H9 (cell line): ENCODE measurements around the gene INPP5J. TPM values are rescaled to one million over a fixed set of nuclear protein-coding genes. Genes with fewer than 3 reads are reported as not detected.
A peak's percentile ranks its signal among the peaks of the same experiment; 100 is the strongest.

ENCODE experiments used
- DNase-seq: peaks from one replicate; pipeline ENCODE4 v3.0.0-alpha.2; 2017
- H2AFZ ChIP-seq: one replicate; pipeline ENCODE4 v1.6.1; 2013; ENCODE audit warnings: mild to moderate bottlenecking, low read length, control low read depth, moderate library complexity
- H2AK5ac ChIP-seq: 2 replicates; pipeline ENCODE4 v1.6.1; 2013; ENCODE audit warnings: low read length, control low read depth, mixed read lengths; ENCODE audit not compliant: insufficient read length
- H2BK120ac ChIP-seq: one replicate; pipeline ENCODE4 v1.6.1; 2013; ENCODE audit warnings: low read depth, mild to moderate bottlenecking, low read length, control low read depth, inconsistent platforms; ENCODE audit not compliant: poor library complexity, severe bottlenecking
- H2BK12ac ChIP-seq: 2 replicates; pipeline ENCODE4 v1.6.1; 2013; ENCODE audit warnings: low read length, control low read depth, mixed read lengths, low read depth; ENCODE audit not compliant: insufficient read length
- H2BK15ac ChIP-seq: 2 replicates; pipeline ENCODE4 v1.6.1; 2013; ENCODE audit warnings: low read depth, low read length, control low read depth
- H2BK20ac ChIP-seq: one replicate; pipeline ENCODE4 v1.6.1; 2013; ENCODE audit warnings: low read depth, mild to moderate bottlenecking, low read length, control low read depth, inconsistent platforms; ENCODE audit not compliant: poor library complexity, severe bottlenecking
- H2BK5ac ChIP-seq: 2 replicates; pipeline ENCODE4 v1.6.1; 2013; ENCODE audit warnings: low read length, control low read depth, mixed read lengths; ENCODE audit not compliant: insufficient read length
- H3K14ac ChIP-seq: 2 replicates; pipeline ENCODE4 v1.6.1; 2013; ENCODE audit warnings: low read length, control low read depth; ENCODE audit not compliant: insufficient read depth
- H3K18ac ChIP-seq: 2 replicates; pipeline ENCODE4 v1.6.1; 2013; ENCODE audit warnings: low read depth, mild to moderate bottlenecking, mixed read lengths, low read length, control low read depth; ENCODE audit not compliant: insufficient read length
- H3K23ac ChIP-seq: 2 replicates; pipeline ENCODE4 v1.6.1; 2013; ENCODE audit warnings: low read length, control low read depth, mixed read lengths, low read depth; ENCODE audit not compliant: insufficient read length
- H3K23me2 ChIP-seq: 2 replicates; pipeline ENCODE4 v1.6.1; 2013; ENCODE audit warnings: low read depth, mild to moderate bottlenecking, mixed read lengths, low read length, control low read depth; ENCODE audit not compliant: insufficient read length, poor library complexity, severe bottlenecking
- H3K27ac ChIP-seq: 2 replicates; pipeline ENCODE4 v1.5.1; 2013; ENCODE audit warnings: low read length, control low read depth, mixed read lengths, low read depth; ENCODE audit not compliant: insufficient read length
- H3K27me3 ChIP-seq: 2 replicates; pipeline ENCODE4 v1.6.1; 2013; ENCODE audit warnings: low read length, control low read depth, inconsistent platforms; ENCODE audit not compliant: insufficient read depth
- H3K4ac ChIP-seq: 2 replicates; pipeline ENCODE4 v1.6.1; 2013; ENCODE audit warnings: low read depth, mild to moderate bottlenecking, control low read depth, inconsistent platforms, low read length, moderate library complexity
- H3K4me1 ChIP-seq: 2 replicates; pipeline ENCODE4 v1.6.1; 2013; ENCODE audit warnings: low read length, control low read depth, inconsistent platforms; ENCODE audit not compliant: insufficient read depth
- H3K4me2 ChIP-seq: 2 replicates; pipeline ENCODE4 v1.6.1; 2013; ENCODE audit warnings: low read length, control low read depth, mixed read lengths; ENCODE audit not compliant: insufficient read length, insufficient read depth
- H3K56ac ChIP-seq: 2 replicates; pipeline ENCODE4 v1.6.1; 2013; ENCODE audit warnings: low read depth, mild to moderate bottlenecking, mixed read lengths, low read length, control low read depth; ENCODE audit not compliant: insufficient read length
- H3K79me1 ChIP-seq: 2 replicates; pipeline ENCODE4 v1.6.1; 2013; ENCODE audit warnings: low read depth, mild to moderate bottlenecking, moderate library complexity, low read length, control low read depth, inconsistent platforms; ENCODE audit not compliant: insufficient read depth, poor library complexity, severe bottlenecking
- H3K79me2 ChIP-seq: 2 replicates; pipeline ENCODE4 v1.6.1; 2013; ENCODE audit warnings: low read length, control low read depth, inconsistent platforms; ENCODE audit not compliant: insufficient read depth
- H3K9ac ChIP-seq: 2 replicates; pipeline ENCODE4 v1.6.1; 2013; ENCODE audit warnings: low read length, control low read depth, mixed read lengths; ENCODE audit not compliant: insufficient read length; ENCODE audit errors: extremely low read depth
- H3K9me3 ChIP-seq: one replicate; pipeline ENCODE4 v1.6.1; 2013; ENCODE audit warnings: low read depth, low read length, inconsistent platforms; ENCODE audit not compliant: control insufficient read depth
- H3T11ph ChIP-seq: one replicate; pipeline ENCODE4 v1.6.1; 2013; ENCODE audit warnings: mild to moderate bottlenecking, low read length, control low read depth, inconsistent platforms
- H4K20me1 ChIP-seq: one replicate; pipeline ENCODE4 v1.6.1; 2013; ENCODE audit not compliant: control insufficient read depth, insufficient read length, insufficient read depth
- H4K5ac ChIP-seq: 2 replicates; pipeline ENCODE4 v1.6.1; 2013; ENCODE audit warnings: low read depth, mild to moderate bottlenecking, mixed read lengths, low read length, control low read depth; ENCODE audit not compliant: insufficient read length
- H4K8ac ChIP-seq: replicated peaks from 2 replicates; pipeline ENCODE4 v1.6.1; 2013; ENCODE audit warnings: low read length, control low read depth, mixed read lengths, low read depth; ENCODE audit not compliant: insufficient read length
- H4K91ac ChIP-seq: 2 replicates; pipeline ENCODE4 v1.6.1; 2013; ENCODE audit warnings: low read depth, mild to moderate bottlenecking, moderate library complexity, mixed read lengths, low read length, control low read depth; ENCODE audit not compliant: insufficient read length
- H3K27ac Mint-ChIP-seq, 3 experiments: 2 replicates in 2 of 3; 3 replicates in 1 of 3; pipeline ENCODE4 v1.8.0; 2020 to 2021; ENCODE audit warnings: mixed read lengths in 3 of 3, mild to moderate bottlenecking in 1 of 3, moderate library complexity in 1 of 3
- H3K27me3 Mint-ChIP-seq: 2 replicates; pipeline ENCODE4 v1.8.0; 2021; ENCODE audit warnings: low read depth, mild to moderate bottlenecking, moderate library complexity, mixed read lengths
- H3K36me3 Mint-ChIP-seq, 3 experiments: 2 replicates in 2 of 3; 3 replicates in 1 of 3; pipeline ENCODE4 v1.8.0; 2020 to 2021; ENCODE audit warnings: low read depth in 3 of 3, mixed read lengths in 3 of 3; ENCODE audit not compliant: insufficient read depth in 1 of 3
- H3K4me1 Mint-ChIP-seq, 2 experiments: 2 replicates each; pipeline ENCODE4 v1.8.0; 2020; ENCODE audit warnings: mixed read lengths in 2 of 2
- H3K4me3 Mint-ChIP-seq, 2 experiments: 2 replicates in 1 of 2; 3 replicates in 1 of 2; pipeline ENCODE4 v1.8.0; 2020 to 2021; ENCODE audit warnings: mild to moderate bottlenecking in 2 of 2, mixed read lengths in 2 of 2, moderate library complexity in 1 of 2
- H3K9me3 Mint-ChIP-seq, 2 experiments: 2 replicates in 1 of 2; 3 replicates in 1 of 2; pipeline ENCODE4 v1.8.0; 2020; ENCODE audit warnings: mild to moderate bottlenecking in 2 of 2, mixed read lengths in 2 of 2, moderate library complexity in 1 of 2
- WGBS: extraction: QIAGEN DNeasy Blood & Tissue Kit; methylation state at CpG from one replicate; pipeline ENCODE4 v1.1.7; 2013; ENCODE audit warnings: missing lambda C conversion rate, low lambda C conversion rate, mixed read lengths; ENCODE audit not compliant: insufficient read length; ENCODE audit errors: extremely low coverage; 5-methylcytosine and 5-hydroxymethylcytosine counted together
- total RNA-seq: library from RNA; stranded (reverse); gene quantifications from 2 replicates; pipeline ENCODE4 v1.2.1, GENCODE V29; 2021
- TF ChIP-seq, protein P1 (sequence below): fragments of 200-600 bp; sonication (generic); conservative IDR thresholded peaks from 3 replicates; pipeline ENCODE4 v1.8.0; 2021; ENCODE audit warnings: antibody characterized with exemption, mild to moderate bottlenecking

Gene INPP5J
- total RNA-seq, 1 experiment from 2014 or later, result 4.9 TPM

DNA sequence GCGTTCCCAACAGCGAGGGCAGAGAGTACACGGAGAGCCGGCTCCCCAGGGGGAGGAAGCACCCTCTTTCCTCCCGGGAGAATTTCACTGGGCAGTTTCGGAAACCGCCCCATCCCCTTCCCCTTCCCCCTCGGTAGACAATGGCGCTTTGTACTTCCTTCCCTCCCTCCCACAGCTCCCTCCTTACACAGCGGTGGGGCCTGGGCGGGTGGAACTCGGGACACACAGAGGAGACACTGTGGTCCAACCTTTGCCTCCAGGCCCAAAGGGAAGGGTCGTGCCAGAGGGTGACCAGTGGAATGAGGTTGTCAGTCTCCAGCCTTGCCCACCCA is 37.3 kb upstream of the INPP5J start:
- Mint-ChIP-seq H3K36me3 (peaks cover 0 to 2% (median 2%) of the 10 kb centered on the region in 3 experiments; a peak in 4 of 7 replicates), H3K27ac (peak overlapping the region in 1 of 3 experiments; percentile 82; a peak in 2 of 7 replicates), H3K4me1 (peaks cover 30 to 39% of the 10 kb centered on the region in 2 experiments), H3K9me3 (no peaks in the 10 kb centered on the region), H3K27me3 (peaks cover 5% of the 10 kb centered on the region), H3K4me3 (peak overlapping the region; percentile 72 to 80)
- no peak overlapping the region for H3T11ph ChIP-seq
- no CpG with 5 or more reads among the region's 13 CpGs for WGBS
- no peak overlapping the region for H2BK12ac ChIP-seq
- peaks cover 10% of the 10 kb centered on the region for H3K23me2 ChIP-seq
- H2AK5ac ChIP-seq, result no peak overlapping the region
- H3K9ac ChIP-seq, result no peak overlapping the region
- H4K20me1 ChIP-seq, result no peaks in the 10 kb centered on the region
- H2BK120ac ChIP-seq, result no peak overlapping the region
- no peak overlapping the region for H2BK15ac ChIP-seq
- H3K4me1 ChIP-seq, result no peaks in the 10 kb centered on the region
- H3K14ac ChIP-seq, result peak overlapping the region; percentile 55
- H4K91ac ChIP-seq, result no peak overlapping the region
- H2AFZ ChIP-seq, result no peak overlapping the region
- H2BK5ac ChIP-seq, result no peak overlapping the region
- DNase-seq, result no peak
- H3K56ac ChIP-seq, result no peak overlapping the region
- peak overlapping the region; percentile 46 for H3K18ac ChIP-seq
- no peaks in the 10 kb centered on the region for H3K79me1 ChIP-seq
- no peak overlapping the region for H4K8ac ChIP-seq
- no peaks in the 10 kb centered on the region; the same call in 1 of the 2 replicates for H3K79me2 ChIP-seq
- H3K23ac ChIP-seq, result no peak overlapping the region
- H3K27ac ChIP-seq, result no peak overlapping the region
- no peak overlapping the region for H3K4ac ChIP-seq
- TF ChIP-seq, protein P1, sequence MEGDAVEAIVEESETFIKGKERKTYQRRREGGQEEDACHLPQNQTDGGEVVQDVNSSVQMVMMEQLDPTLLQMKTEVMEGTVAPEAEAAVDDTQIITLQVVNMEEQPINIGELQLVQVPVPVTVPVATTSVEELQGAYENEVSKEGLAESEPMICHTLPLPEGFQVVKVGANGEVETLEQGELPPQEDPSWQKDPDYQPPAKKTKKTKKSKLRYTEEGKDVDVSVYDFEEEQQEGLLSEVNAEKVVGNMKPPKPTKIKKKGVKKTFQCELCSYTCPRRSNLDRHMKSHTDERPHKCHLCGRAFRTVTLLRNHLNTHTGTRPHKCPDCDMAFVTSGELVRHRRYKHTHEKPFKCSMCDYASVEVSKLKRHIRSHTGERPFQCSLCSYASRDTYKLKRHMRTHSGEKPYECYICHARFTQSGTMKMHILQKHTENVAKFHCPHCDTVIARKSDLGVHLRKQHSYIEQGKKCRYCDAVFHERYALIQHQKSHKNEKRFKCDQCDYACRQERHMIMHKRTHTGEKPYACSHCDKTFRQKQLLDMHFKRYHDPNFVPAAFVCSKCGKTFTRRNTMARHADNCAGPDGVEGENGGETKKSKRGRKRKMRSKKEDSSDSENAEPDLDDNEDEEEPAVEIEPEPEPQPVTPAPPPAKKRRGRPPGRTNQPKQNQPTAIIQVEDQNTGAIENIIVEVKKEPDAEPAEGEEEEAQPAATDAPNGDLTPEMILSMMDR, result no peak; the same call in 2 of the 3 replicates
- peak overlapping the region; percentile 90 for H3K4me2 ChIP-seq
- H4K5ac ChIP-seq, result peak overlapping the region; percentile 39
- H2BK20ac ChIP-seq, result no peak overlapping the region
- no peaks in the 10 kb centered on the region for H3K9me3 ChIP-seq
- H3K27me3 ChIP-seq, result no peaks in the 10 kb centered on the region
